ENCODE data around the gene SERPINB7. TPM values are rescaled to one million over a fixed set of nuclear protein-coding genes. Genes with fewer than 3 reads are reported as not detected.

The SERPINB7 gene
- total and polyA plus RNA-seq, 2 experiments from 2014 or later = not detected

DNA sequence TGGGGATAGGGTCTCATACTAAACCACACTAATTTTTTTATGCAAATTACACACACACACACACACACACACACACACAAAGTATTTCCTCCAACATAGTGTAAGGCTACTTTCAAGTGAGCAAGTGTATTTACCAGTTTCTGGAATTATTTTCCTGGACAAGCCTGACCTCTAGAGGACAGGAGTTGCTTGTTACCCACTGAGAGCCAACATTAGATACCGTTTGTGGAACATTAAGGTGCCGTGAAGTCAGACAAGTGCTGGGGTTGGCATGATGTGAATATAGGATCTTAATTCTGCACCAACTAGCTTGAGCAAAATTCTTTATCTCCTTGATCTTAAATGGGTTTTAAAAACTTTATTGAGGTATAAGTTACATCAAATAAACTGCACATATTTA, 72.9 kb downstream of the SERPINB7 start:
- H3K9me2 ChIP-seq (ENCODE audit: insufficient read depth) = no peaks in the 10 kb centered on the region
- TF ChIP-seq, protein P1, sequence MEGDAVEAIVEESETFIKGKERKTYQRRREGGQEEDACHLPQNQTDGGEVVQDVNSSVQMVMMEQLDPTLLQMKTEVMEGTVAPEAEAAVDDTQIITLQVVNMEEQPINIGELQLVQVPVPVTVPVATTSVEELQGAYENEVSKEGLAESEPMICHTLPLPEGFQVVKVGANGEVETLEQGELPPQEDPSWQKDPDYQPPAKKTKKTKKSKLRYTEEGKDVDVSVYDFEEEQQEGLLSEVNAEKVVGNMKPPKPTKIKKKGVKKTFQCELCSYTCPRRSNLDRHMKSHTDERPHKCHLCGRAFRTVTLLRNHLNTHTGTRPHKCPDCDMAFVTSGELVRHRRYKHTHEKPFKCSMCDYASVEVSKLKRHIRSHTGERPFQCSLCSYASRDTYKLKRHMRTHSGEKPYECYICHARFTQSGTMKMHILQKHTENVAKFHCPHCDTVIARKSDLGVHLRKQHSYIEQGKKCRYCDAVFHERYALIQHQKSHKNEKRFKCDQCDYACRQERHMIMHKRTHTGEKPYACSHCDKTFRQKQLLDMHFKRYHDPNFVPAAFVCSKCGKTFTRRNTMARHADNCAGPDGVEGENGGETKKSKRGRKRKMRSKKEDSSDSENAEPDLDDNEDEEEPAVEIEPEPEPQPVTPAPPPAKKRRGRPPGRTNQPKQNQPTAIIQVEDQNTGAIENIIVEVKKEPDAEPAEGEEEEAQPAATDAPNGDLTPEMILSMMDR (conservative IDR thresholded peaks at IDR 0.05; ENCODE audit: low read depth in 2 of 2) = peak; percentile 71 to 80
- no peak for TF ChIP-seq STAT1 (IDR thresholded peaks at IDR 0.05; ENCODE audit: unreplicated experiment)
- no peaks in the 10 kb centered on the region for H4K20me1 ChIP-seq (replicated peaks; ENCODE audit: insufficient read depth)
- H3K4me3 ChIP-seq = no peak overlapping the region
- no peaks in the 10 kb centered on the region for H3F3A ChIP-seq (replicated peaks; ENCODE audit: low read depth)
- DNase-seq (ENCODE audit: low spot score) = peak; percentile 77
- no peaks in the 10 kb centered on the region for H3K36me3 Mint-ChIP-seq (ENCODE audit: low read depth)
- no peaks in the 10 kb centered on the region for H3K4me1 Mint-ChIP-seq
- ATAC-seq = peak; percentile 72
- H3K27me3 Mint-ChIP-seq (ENCODE audit: insufficient read depth, low read depth, poor library complexity) = no peaks in the 10 kb centered on the region
- no peaks in the 10 kb centered on the region for H3K36me3 ChIP-seq (ENCODE audit: insufficient read depth)
- H3K27ac Mint-ChIP-seq = no peak overlapping the region
- no peak overlapping the region for H3K4me2 ChIP-seq
- no peaks in the 10 kb centered on the region for H3K27me3 ChIP-seq (ENCODE audit: insufficient read depth)
- H3K27ac ChIP-seq (ENCODE audit: low read depth) = no peak overlapping the region
- H3K4me1 ChIP-seq (ENCODE audit: insufficient read depth) = no peaks in the 10 kb centered on the region
- H3K79me2 ChIP-seq (replicated peaks; ENCODE audit: insufficient read depth) = no peaks in the 10 kb centered on the region
- no peak overlapping the region for H2AFZ ChIP-seq
- H3K4me3 Mint-ChIP-seq = no peak overlapping the region
- no peaks in the 10 kb centered on the region for H3K9me3 Mint-ChIP-seq

DNA sequence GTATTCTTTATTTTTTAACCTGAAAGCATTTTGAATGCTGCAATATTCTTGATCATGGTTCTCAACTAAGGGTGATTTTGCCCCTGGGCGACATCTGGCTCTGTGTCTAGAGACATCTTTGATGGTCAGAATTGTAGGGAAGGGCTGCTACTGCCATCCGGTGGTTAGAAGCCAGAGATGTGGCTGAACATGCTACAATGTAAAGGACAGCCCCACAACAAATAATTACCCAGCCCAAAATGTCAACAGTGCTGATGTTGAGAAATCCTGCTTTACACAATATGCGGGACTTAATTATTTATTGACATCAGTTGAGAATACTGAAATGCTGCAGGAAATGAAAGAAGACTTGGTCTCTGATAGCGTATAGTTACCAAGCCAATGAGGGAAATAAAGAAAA, 74.8 kb downstream of the SERPINB7 start:
- H3K4me3 ChIP-seq = no peak overlapping the region
- H3K9me2 ChIP-seq (ENCODE audit: insufficient read depth) = no peaks in the 10 kb centered on the region
- no peaks in the 10 kb centered on the region for H3F3A ChIP-seq (replicated peaks; ENCODE audit: low read depth)
- peak; percentile 76 for DNase-seq (ENCODE audit: low spot score)
- Mint-ChIP-seq H3K9me3 (no peaks in the 10 kb centered on the region), H3K27ac (no peak overlapping the region), H3K36me3 (ENCODE audit: low read depth) (no peaks in the 10 kb centered on the region), H3K4me3 (no peak overlapping the region), H3K27me3 (ENCODE audit: insufficient read depth, low read depth, poor library complexity) (no peaks in the 10 kb centered on the region), H3K4me1 (no peaks in the 10 kb centered on the region)
- TF ChIP-seq ZNF331 (CRISPR knock-in tag; IDR thresholded peaks at IDR 0.05; ENCODE audit: low read depth) (no peak), POLR2AphosphoS5 (IDR thresholded peaks at IDR 0.05; ENCODE audit: low read depth) (no peak)
- TF ChIP-seq, protein P2, sequence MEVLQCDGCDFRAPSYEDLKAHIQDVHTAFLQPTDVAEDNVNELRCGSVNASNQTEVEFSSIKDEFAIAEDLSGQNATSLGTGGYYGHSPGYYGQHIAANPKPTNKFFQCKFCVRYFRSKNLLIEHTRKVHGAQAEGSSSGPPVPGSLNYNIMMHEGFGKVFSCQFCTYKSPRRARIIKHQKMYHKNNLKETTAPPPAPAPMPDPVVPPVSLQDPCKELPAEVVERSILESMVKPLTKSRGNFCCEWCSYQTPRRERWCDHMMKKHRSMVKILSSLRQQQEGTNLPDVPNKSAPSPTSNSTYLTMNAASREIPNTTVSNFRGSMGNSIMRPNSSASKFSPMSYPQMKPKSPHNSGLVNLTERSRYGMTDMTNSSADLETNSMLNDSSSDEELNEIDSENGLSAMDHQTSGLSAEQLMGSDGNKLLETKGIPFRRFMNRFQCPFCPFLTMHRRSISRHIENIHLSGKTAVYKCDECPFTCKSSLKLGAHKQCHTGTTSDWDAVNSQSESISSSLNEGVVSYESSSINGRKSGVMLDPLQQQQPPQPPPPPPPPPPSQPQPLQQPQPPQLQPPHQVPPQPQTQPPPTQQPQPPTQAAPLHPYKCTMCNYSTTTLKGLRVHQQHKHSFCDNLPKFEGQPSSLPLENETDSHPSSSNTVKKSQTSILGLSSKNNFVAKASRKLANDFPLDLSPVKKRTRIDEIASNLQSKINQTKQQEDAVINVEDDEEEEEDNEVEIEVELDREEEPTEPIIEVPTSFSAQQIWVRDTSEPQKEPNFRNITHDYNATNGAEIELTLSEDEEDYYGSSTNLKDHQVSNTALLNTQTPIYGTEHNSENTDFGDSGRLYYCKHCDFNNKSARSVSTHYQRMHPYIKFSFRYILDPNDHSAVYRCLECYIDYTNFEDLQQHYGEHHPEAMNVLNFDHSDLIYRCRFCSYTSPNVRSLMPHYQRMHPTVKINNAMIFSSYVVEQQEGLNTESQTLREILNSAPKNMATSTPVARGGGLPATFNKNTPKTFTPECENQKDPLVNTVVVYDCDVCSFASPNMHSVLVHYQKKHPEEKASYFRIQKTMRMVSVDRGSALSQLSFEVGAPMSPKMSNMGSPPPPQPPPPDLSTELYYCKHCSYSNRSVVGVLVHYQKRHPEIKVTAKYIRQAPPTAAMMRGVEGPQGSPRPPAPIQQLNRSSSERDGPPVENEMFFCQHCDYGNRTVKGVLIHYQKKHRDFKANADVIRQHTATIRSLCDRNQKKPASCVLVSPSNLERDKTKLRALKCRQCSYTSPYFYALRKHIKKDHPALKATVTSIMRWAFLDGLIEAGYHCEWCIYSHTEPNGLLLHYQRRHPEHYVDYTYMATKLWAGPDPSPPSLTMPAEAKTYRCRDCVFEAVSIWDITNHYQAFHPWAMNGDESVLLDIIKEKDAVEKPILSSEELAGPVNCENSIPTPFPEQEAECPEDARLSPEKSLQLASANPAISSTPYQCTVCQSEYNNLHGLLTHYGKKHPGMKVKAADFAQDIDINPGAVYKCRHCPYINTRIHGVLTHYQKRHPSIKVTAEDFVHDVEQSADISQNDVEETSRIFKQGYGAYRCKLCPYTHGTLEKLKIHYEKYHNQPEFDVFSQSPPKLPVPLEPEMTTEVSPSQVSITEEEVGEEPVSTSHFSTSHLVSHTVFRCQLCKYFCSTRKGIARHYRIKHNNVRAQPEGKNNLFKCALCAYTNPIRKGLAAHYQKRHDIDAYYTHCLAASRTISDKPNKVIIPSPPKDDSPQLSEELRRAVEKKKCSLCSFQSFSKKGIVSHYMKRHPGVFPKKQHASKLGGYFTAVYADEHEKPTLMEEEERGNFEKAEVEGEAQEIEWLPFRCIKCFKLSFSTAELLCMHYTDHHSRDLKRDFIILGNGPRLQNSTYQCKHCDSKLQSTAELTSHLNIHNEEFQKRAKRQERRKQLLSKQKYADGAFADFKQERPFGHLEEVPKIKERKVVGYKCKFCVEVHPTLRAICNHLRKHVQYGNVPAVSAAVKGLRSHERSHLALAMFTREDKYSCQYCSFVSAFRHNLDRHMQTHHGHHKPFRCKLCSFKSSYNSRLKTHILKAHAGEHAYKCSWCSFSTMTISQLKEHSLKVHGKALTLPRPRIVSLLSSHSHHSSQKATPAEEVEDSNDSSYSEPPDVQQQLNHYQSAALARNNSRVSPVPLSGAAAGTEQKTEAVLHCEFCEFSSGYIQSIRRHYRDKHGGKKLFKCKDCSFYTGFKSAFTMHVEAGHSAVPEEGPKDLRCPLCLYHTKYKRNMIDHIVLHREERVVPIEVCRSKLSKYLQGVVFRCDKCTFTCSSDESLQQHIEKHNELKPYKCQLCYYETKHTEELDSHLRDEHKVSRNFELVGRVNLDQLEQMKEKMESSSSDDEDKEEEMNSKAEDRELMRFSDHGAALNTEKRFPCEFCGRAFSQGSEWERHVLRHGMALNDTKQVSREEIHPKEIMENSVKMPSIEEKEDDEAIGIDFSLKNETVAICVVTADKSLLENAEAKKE (CRISPR knock-in tag; IDR thresholded peaks at IDR 0.05) = no peak
- TF ChIP-seq, protein P1 (conservative IDR thresholded peaks at IDR 0.05; ENCODE audit: low read depth in 2 of 2) = peak; percentile 65 to 78
- H3K4me2 ChIP-seq = no peak overlapping the region
- H4K20me1 ChIP-seq (replicated peaks; ENCODE audit: insufficient read depth) = no peaks in the 10 kb centered on the region
- no peaks in the 10 kb centered on the region for H3K79me2 ChIP-seq (replicated peaks; ENCODE audit: insufficient read depth)
- H3K27me3 ChIP-seq (ENCODE audit: insufficient read depth) = no peaks in the 10 kb centered on the region
- no peaks in the 10 kb centered on the region for H3K4me1 ChIP-seq (ENCODE audit: insufficient read depth)
- peak; percentile 95 for ATAC-seq
- no peaks in the 10 kb centered on the region for H3K36me3 ChIP-seq (ENCODE audit: insufficient read depth)
- no peak overlapping the region for H3K27ac ChIP-seq (ENCODE audit: low read depth)
- no peak overlapping the region for H2AFZ ChIP-seq
